HCT116 (cell line): ENCODE results near the gene MTHFD1L.
"Not testable (repeated sequence)": the region's sequence is repeated elsewhere in the genome, so short reads cannot be mapped to it uniquely, and the experiment has no call there.

Source experiments
- CEBPB ChIP-seq: IDR thresholded peaks from 2 replicates; pipeline ENCODE4 v1.6.1; 2012; ENCODE audit warnings: low read depth
- CTCF ChIP-seq, 3 experiments: fragments of 200-600 bp in 1 of 3; sonication (generic) in 1 of 3; IDR thresholded peaks in 2 of 3; conservative IDR thresholded peaks in 1 of 3; 2 replicates each; pipeline ENCODE4 v1.5.1; 2012 to 2017; ENCODE audit warnings: low read depth in 2 of 3, low read length in 2 of 3, antibody characterized with exemption in 1 of 3, borderline replicate concordance in 1 of 3, control low read depth in 1 of 3, mild to moderate bottlenecking in 1 of 3, mixed read lengths in 1 of 3, mixed run types in 1 of 3, moderate library complexity in 1 of 3; ENCODE audit not compliant: insufficient read depth in 1 of 3
- EZH2 ChIP-seq: fragments of 200-600 bp; sonication (generic); IDR thresholded peaks from 2 replicates; pipeline ENCODE4 v1.6.1; 2017; ENCODE audit warnings: antibody characterized with exemption, mixed run types
- EZH2phosphoT487 ChIP-seq: fragments of 200-600 bp; IDR thresholded peaks from 2 replicates; pipeline ENCODE4 v1.6.1; 2018; ENCODE audit warnings: antibody characterized with exemption, borderline replicate concordance
- POLR2AphosphoS5 ChIP-seq: IDR thresholded peaks from 2 replicates; pipeline ENCODE4 v1.6.1; 2011; ENCODE audit warnings: mild to moderate bottlenecking, low read depth, low read length, moderate library complexity
- TF ChIP-seq, protein P1 (sequence below): IDR thresholded peaks from 2 replicates; pipeline ENCODE4 v1.6.1; 2012

DNA sequence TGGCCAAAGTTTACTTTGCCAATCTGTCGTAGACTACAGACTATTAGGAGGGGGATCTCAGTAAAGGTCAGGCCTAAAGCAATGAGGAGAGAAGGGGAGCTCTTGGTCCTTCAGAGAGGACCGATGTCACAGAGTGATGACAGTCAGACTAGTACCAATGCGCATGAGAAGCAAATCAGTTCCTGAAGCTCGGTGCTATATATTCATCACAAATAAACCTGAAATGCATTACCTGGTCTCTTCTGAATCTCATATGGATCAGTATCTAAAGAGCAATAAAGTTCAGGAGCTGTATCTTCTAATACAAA, 260.9 kb downstream of the MTHFD1L start:
- TF ChIP-seq CEBPB; CTCF (IDR thresholded peaks at IDR 0.05 in 2 of 3, conservative IDR thresholded peaks at IDR 0.05 in 1 of 3; ENCODE audit: borderline replicate concordance in 1 of 3, insufficient read depth in 1 of 3, low read depth in 2 of 3, low read length in 2 of 3); EZH2phosphoT487; EZH2; POLR2AphosphoS5: not testable (repeated sequence)
- TF ChIP-seq, protein P1, sequence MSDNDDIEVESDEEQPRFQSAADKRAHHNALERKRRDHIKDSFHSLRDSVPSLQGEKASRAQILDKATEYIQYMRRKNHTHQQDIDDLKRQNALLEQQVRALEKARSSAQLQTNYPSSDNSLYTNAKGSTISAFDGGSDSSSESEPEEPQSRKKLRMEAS: not testable (repeated sequence)
